Right cardiac atrium (tissue), 5 donors: ENCODE data around the gene YEATS2. TPM values are rescaled to one million over a fixed set of nuclear protein-coding genes. Genes with fewer than 3 reads are reported as not detected.

Experiments
- ATAC-seq, 2 donors: fragments of 200-7000 bp; cut with Tn5 transposase; one replicate each; pipeline versions ENCODE4 v1.8.0 to v1.9.1; 2020; ENCODE audit warnings: moderate library complexity in 2 of 2, mild to moderate bottlenecking in 1 of 2
- DNase-seq, 3 donors: peaks; one replicate each; pipeline ENCODE4 v3.0.0-alpha.2; 2020
- H3K27ac ChIP-seq: one replicate; pipeline ENCODE4 v1.5.1; 2013; ENCODE audit warnings: mild to moderate bottlenecking, low read length, control low read depth, moderate library complexity
- H3K27me3 ChIP-seq: one replicate; pipeline ENCODE4 v1.6.1; 2013; ENCODE audit not compliant: control insufficient read depth, insufficient read depth
- H3K4me1 ChIP-seq: one replicate; pipeline ENCODE4 v1.6.1; 2013; ENCODE audit warnings: low read length; ENCODE audit not compliant: control insufficient read depth, insufficient read depth
- H3K4me3 ChIP-seq: one replicate; pipeline ENCODE4 v1.5.1; 2013; ENCODE audit warnings: low read length, control low read depth
- H3K9me3 ChIP-seq: one replicate; pipeline ENCODE4 v1.6.1; 2013; ENCODE audit warnings: low read length; ENCODE audit not compliant: control insufficient read depth
- WGBS: extraction: QIAGEN DNeasy Blood & Tissue Kit; methylation state at CpG from one replicate; pipeline ENCODE4 v1.1.7; 2013; 5-methylcytosine and 5-hydroxymethylcytosine counted together
- intact Hi-C, 4 donors: fragments of 100-400 bp; cut with DNase I; formaldehyde crosslinking; loops; one replicate each; pipeline versions ENCODE4 v1.11.0 to v1.14.0; 2022 to 2023
- polyA plus RNA-seq: library from polyadenylated mRNA; stranded (reverse); fragments of 200-250 nt; gene quantifications from one replicate; pipeline ENCODE4 v1.2.3, GENCODE V29; 2013
- total RNA-seq, 4 donors: library from RNA; stranded (reverse); fragmentation: NEBNext Ultra II Directional; extraction: Animal tissue kit (Norgen Biotek cat#: 25700); gene quantifications; one replicate each; pipeline ENCODE4 v1.2.1, GENCODE V29; 2021
- donor health status: healthy with polysubstance abuse.
- donor health status: DM: no; HTN: yes; CAD: no.
- donor health status: DM: no; HTN: no; CAD: no.
- donor health status: DM: no; HTN: yes; CAD: no; lungs with severe emphysema.
- donor health status: DM: yes; HTN: yes; CAD: no.

Gene YEATS2
- total and polyA plus RNA-seq, 5 donors, result 6.0 to 12.0 (median 11.6) TPM

DNA sequence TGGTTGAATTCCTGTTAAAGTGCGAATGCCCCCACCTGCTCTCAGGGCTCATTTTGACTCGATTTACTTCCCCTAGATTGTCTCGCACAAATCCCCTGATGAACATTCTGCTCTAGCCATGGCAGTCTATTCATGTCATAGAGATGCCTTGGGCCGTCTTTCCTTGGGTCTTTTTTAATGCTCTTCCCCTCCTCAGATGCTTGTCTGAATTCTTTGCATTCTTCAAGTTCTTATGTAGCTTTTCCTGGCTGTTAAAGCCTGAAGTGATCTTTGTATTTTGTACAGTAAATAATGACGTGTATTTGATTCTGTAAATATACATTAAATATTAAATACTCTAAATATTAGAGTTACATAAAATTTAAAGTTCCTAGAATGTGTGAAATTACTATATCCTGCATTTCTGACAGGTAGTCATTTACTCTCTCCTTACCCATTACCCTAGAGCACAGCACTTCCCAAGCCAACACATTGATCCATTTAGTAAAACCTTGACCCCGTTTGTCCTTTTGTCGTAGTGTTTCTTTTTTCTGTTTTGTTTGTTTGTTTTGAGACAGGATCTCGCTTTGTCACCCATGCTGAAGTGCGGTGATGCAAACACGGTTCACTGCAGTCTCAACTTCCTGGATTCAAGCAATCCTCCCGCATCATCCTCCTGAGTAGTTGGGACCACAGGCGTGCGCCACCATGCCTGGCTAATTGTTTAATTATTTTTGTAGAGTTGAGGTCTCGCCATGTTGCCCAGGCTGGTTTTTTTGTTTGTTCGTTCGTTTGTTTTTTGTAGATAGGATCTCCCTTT lies 47.9 kb downstream of the YEATS2 start:
- ATAC-seq (no peak), DNase-seq (no peak)
- no peak overlapping the region for H3K4me3 ChIP-seq
- WGBS, result 82% methylated on average over 16 of the region's 16 CpGs
- no peaks in the 10 kb centered on the region for H3K9me3 ChIP-seq
- H3K27ac ChIP-seq, result no peak overlapping the region
- H3K4me1 ChIP-seq, result no peaks in the 10 kb centered on the region
- intact Hi-C loops, result no loop called here
- no peaks in the 10 kb centered on the region for H3K27me3 ChIP-seq

- Histone ChIP-seq H3K9me3 (no peaks in the 10 kb centered on the region), H3K4me3 (no peak overlapping the region), H3K27ac (no peak overlapping the region), H3K27me3 (no peaks in the 10 kb centered on the region), H3K4me1 (no peaks in the 10 kb centered on the region)
- DNase-seq (no peak), ATAC-seq (no peak)
- 93% methylated on average over 5 of the region's 5 CpGs for WGBS
- intact Hi-C loops, result no loop called here
These were observed 56.5 kb downstream of the YEATS2 start for GRCh38 chr3:183754052-183754451.

DNA sequence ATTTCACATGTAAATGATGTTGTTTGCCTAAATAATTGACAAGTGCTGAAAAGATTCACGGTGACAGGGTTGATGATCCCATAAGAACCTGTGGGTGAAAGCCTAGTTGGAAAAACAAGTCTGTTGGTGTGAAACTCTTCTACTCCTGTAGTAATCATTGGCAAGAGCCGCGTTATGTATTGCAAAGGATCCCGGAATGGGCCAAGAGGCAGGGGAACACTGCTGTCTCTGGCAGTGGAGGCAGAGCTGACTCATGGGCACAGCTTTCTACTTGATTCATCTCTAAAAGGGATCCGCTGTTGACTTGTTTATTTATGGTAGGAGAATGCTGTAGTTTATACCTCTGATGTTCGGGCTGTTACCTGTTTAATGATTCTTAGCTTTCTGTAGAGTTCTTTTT lies 64.7 kb downstream of the YEATS2 start:
- ATAC-seq (no peak), DNase-seq (no peak)
- Histone ChIP-seq H3K4me3 (no peak overlapping the region), H3K27ac (no peak overlapping the region), H3K4me1 (peaks cover 3% of the 10 kb centered on the region), H3K9me3 (no peaks in the 10 kb centered on the region), H3K27me3 (no peaks in the 10 kb centered on the region)
- intact Hi-C loops, result loop anchor here in 2 of 4 donors (10.0 kb wide), 3 partner anchors 68 to 298 kb away; partner anchors contain the start of gene YEATS2 (in 1 of the 2)
- WGBS, result 94% methylated on average over 6 of the region's 6 CpGs

GRCh38 chr3:183764847-183765731 lies 67.5 kb downstream of the YEATS2 start:
- H3K4me3 ChIP-seq, result no peak overlapping the region
- intact Hi-C loops, result loop anchor here (5.0 to 10.0 kb wide), 5 partner anchors 70 to 300 kb away; partner anchors contain the start of gene YEATS2 (in 1 of the 4)

GRCh38 chr3:183766107-183766506 lies 68.5 kb downstream of the YEATS2 start:
- DNase-seq (no peak), ATAC-seq (no peak)
- intact Hi-C loops, result loop anchor here (2.0 to 10.0 kb wide), 6 partner anchors 71 to 301 kb away; partner anchors contain the start of gene YEATS2 (in 1 of the 4)
- H3K9me3 ChIP-seq, result no peaks in the 10 kb centered on the region
- no peaks in the 10 kb centered on the region for H3K27me3 ChIP-seq
- H3K27ac ChIP-seq, result no peak overlapping the region
- H3K4me3 ChIP-seq, result no peak overlapping the region
- peaks cover 3% of the 10 kb centered on the region for H3K4me1 ChIP-seq

More at GRCh38 chr3:183764847-183765731, 67.5 kb downstream of the YEATS2 start:
- WGBS, result 71% methylated on average over 7 of the region's 7 CpGs
- Histone ChIP-seq H3K4me1 (peaks cover 3% of the 10 kb centered on the region), H3K27me3 (no peaks in the 10 kb centered on the region), H3K9me3 (no peaks in the 10 kb centered on the region), H3K27ac (no peak overlapping the region)
- ATAC-seq (peak; percentile 54 to 59), DNase-seq (no peak)

DNA sequence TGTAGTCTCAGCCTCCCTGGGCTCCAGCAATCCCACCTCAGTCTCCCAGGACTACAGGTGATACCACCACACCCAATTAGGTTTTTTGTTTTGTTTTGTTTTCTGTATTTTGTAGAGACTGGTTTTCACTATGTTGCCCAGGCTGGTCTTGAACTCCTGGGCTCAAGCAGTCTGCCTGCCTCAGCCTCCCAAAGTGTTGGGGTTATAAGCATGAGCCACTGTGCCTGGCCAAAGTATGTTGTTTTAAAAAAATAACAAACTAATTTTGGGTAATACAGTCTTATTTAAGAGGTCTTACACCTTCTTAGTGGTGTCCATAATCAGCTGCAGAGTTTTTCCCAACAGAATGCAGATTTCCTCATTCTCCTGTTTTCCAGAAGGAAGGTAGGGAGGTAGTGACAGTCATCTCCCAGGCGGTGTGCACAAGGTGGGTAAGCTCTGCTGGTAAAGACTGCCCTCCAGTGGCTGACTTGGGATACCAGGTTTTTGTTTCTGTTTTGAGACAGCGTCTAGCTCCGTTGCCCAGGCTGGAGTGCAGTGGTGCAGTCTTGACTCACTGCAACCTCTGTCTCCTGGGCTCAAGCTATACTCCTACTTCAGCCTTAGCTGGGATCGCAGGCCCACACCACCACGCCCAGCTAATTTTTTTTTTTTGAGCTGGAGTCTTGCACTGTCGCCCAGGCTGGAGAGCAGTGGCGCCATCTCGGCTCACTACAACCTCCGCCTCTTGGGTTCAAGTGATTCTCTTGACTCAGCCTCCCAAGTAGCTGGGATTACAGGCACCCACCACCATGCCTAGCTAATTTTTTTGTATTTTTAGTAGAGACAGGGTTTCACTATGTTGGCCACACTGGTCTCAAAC lies 69.4 kb downstream of the YEATS2 start:
- Histone ChIP-seq H3K4me1 (peaks cover 3% of the 10 kb centered on the region), H3K9me3 (no peaks in the 10 kb centered on the region), H3K4me3 (no peak overlapping the region), H3K27me3 (no peaks in the 10 kb centered on the region), H3K27ac (no peak overlapping the region)
- WGBS, result 62% methylated on average over 9 of the region's 9 CpGs
- intact Hi-C loops, result loop anchor here (2.0 to 10.0 kb wide), 6 partner anchors 72 to 302 kb away; partner anchors contain the start of gene YEATS2 (in 1 of the 4)
- ATAC-seq (peak; percentile 84 to 90), DNase-seq (peak; percentile 52 to 76 (median 70))

GRCh38 chr3:183768114-183768513 lies 70.5 kb downstream of the YEATS2 start:
- WGBS, result 83% methylated on average over 8 of the region's 8 CpGs
- no peak for ATAC-seq
- intact Hi-C loops, result loop anchor here (5.0 to 10.0 kb wide), 5 partner anchors 73 to 303 kb away; partner anchors contain the start of gene YEATS2 (in 1 of the 4)

DNA sequence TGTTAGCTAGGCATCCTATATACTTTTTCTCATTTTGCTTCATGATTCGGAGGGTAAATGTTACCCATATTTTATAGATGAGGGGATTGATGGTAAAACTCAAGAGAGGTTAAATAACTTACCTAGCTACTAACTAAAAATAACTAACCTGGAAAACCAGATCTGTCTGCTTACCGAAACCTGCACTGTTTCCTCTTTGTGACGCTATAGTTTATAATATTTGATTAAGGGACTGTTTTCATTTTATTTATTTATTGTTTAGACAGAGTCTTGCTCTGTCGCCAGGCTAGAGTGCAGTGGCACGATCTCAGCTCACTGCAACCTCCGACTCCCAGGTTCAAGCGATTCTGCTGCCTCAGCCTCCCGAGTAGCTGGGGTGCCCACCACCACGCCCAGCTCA lies 71.9 kb downstream of the YEATS2 start:
- no peak for DNase-seq
- no peak for ATAC-seq
- H3K4me1 ChIP-seq, result peaks cover 3% of the 10 kb centered on the region
- intact Hi-C loops, result loop anchor here (5.0 to 10.0 kb wide), 5 partner anchors 75 to 305 kb away; partner anchors contain the start of gene YEATS2 (in 1 of the 4)
- WGBS, result 97% methylated on average over 9 of the region's 9 CpGs
- H3K9me3 ChIP-seq, result no peaks in the 10 kb centered on the region
- no peak overlapping the region for H3K27ac ChIP-seq
- no peaks in the 10 kb centered on the region for H3K27me3 ChIP-seq
- H3K4me3 ChIP-seq, result no peak overlapping the region

More at GRCh38 chr3:183768114-183768513, 70.5 kb downstream of the YEATS2 start:
- Histone ChIP-seq H3K27me3 (no peaks in the 10 kb centered on the region), H3K4me1 (peaks cover 3% of the 10 kb centered on the region), H3K4me3 (no peak overlapping the region), H3K27ac (no peak overlapping the region), H3K9me3 (no peaks in the 10 kb centered on the region)
- no peak for DNase-seq

GRCh38 chr3:183774631-183775030 lies 77.0 kb downstream of the YEATS2 start:
- Histone ChIP-seq H3K9me3 (no peaks in the 10 kb centered on the region), H3K27me3 (no peaks in the 10 kb centered on the region), H3K27ac (no peak overlapping the region), H3K4me3 (no peak overlapping the region), H3K4me1 (no peaks in the 10 kb centered on the region)
- no peak for DNase-seq
- intact Hi-C loops, result no loop called here
- WGBS, result 74% methylated on average over 3 of the region's 3 CpGs
- ATAC-seq, result no peak

DNA sequence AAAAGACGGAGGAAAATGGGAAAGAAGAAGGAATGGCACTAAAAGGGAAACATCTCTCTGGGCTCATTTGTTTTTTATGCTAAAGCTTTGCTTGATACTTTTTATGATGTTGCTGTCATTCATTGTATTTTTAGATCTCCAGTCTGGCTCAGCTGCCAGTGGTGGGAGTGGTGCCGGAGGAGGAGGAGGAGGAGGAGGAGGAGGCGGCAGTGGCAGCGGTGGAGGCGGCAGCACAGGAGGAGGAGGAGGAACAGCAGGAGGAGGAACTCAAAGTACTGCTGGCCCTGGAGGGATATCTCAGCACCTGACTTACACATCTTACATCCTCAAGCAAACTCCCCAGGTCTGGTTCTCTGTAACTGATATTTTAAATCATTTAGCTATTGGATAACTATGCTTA lies 78.2 kb downstream of the YEATS2 start:
- no peaks in the 10 kb centered on the region for H3K9me3 ChIP-seq
- 57% methylated on average over 5 of the region's 5 CpGs for WGBS
- no peak overlapping the region for H3K27ac ChIP-seq
- no peaks in the 10 kb centered on the region for H3K4me1 ChIP-seq
- ATAC-seq (peak; percentile 62 to 80), DNase-seq (peak in 2 of 3 donors; percentile 65 to 81)
- no peak overlapping the region for H3K4me3 ChIP-seq
- H3K27me3 ChIP-seq, result no peaks in the 10 kb centered on the region
- intact Hi-C loops, result no loop called here
